GM19395 (cell line): ENCODE results near the gene FEZ2.

Experiments used
- ATAC-seq: cut with Tn5 transposase; IDR thresholded peaks from one replicate; pipeline ENCODE4 v1.9.1; 2021; ENCODE audit warnings: mild to moderate bottlenecking, moderate library complexity; ENCODE audit not compliant: unreplicated experiment

The FEZ2 gene

DNA sequence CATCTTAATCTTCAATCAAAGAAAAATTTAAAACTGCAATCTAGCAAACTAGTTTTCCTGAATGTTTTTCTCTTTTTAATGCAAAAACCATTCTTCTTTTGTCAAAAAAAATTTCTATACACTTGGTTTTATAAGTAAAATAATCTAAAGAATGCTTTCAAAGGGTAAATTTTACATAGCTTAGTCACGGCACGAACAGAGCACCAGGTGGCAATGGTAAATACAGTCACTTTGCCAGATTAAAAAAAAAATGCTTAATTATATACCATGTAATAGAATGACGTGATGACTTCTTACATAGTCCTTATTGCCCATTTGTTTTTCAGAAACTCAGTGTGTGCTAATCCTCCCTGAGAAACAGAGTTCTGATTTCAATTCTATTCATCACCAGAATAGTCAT, 10.4 kb downstream of the FEZ2 start:
- ATAC-seq: no peak

DNA sequence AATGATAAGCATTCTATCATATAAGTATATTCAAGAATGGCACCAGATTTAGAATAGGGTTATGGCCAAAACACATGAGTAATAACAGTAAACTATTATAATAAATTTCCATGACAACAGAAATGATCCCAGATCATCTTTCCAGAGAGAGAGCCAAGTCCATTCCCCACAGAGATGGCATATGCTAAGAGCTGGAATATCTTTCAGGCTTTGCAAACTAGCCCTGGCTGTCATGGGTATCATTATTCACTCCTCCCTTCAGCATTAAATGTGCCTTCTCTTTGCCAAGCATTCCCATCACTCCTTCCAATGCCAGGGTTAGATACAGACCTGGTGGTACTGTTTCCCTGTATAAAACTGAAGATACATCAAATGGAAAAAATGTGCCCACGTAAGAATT, 10.9 kb downstream of the FEZ2 start:
- ATAC-seq: no peak

DNA sequence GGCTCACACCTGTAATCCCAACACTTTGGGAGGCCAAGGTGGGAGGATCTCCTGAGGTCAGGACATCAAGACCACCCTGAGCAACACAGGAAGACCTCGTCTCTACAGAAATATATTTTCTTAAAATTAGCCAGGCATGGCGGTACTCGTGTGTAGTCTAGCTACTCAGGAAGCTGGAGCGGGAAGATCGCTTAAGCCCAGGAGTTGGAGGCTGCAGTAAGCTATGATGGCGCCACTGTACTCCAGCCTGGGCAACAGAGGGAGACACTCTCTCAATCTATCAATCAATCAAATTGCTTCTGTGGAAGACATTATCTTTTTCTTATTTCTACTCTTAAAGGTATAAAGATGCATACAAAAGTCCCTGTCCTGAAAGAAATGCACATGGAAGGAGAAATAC, 11.3 kb downstream of the FEZ2 start:
- ATAC-seq: no peak

DNA sequence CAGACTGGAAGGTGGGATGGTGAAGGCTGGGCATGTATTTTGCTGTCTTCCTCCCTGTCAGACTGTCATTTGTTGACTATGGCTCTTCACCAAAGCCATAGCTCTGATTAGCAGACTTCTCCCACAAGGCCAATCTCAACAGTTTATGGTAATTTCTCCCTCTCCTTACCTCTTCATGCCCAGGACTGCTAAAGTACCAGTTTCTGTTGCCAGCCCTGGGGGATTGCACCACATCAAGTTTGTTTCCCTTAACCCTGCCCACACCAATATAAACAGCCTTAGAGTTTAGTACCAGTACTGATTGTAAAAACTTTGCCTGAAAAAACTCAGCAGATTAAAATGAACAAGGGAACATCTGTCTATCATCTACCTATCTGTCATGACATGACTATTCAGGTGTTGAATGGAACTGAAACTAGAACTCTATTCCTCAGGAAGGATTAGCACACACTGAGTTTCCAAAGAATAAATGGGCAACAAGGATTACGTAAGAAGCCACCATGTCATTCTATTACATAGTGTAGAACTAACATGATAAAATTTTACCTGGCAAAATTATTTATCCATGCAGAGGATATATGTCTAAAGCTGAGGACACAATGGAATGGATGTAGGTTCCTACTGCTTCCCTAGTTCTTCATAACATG, 13.7 kb downstream of the FEZ2 start:
- ATAC-seq: no peak

DNA sequence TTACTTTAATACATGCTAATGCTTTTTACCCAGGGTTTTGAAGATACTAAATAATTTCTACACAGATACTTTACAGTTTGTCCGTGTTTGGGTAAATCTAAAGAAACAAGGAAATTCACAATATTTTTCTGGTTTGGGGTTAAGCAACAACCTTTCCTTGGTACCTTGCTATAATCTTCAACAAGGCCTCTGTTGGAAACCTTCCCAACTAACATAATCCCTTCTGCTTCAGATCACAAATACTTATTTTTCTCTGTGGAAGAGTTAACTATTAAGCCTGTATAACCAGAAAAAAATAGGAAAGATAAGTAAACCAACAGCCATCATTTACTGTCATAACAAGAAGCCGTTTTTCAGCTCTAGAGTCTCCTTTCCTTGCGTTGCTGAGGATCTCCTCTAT, 15.0 kb downstream of the FEZ2 start:
- no peak for ATAC-seq

DNA sequence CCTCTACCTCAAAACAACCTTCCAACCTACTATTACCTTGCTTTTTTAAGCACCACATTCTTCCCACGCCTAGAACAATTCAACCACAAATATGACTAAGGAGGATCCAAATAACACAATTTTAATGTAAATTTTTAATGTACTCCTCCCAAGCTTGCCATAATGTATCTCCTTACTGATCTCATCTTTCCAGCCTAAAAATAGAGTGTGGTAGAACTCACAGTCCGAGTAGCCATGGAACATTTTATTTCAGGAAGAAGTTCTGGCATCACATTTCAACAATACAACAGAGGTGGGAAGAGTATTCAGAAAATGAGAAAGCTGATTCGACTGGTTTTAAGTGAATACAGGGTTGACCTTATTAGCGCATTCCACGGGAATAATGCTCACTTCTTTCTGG, 15.4 kb downstream of the FEZ2 start:
- ATAC-seq: no peak

DNA sequence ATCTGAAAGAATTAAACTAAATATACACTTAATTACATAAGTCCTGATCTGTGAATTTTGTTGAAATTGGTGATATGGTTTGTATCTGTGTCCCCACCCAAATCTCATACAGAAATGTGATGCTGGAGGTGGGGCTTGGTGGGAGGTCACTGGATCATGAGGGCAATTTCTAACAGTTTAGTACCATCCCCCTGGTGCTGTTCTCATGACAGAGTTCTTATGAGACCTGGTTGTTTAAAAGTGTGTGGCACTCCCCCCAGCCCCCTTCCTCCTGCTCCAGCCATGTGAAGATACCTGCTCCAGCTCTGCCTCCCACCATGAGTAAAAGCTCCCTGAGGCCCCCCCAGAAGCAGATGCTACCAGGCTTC, 18.7 kb downstream of the FEZ2 start:
- ATAC-seq: no peak

DNA sequence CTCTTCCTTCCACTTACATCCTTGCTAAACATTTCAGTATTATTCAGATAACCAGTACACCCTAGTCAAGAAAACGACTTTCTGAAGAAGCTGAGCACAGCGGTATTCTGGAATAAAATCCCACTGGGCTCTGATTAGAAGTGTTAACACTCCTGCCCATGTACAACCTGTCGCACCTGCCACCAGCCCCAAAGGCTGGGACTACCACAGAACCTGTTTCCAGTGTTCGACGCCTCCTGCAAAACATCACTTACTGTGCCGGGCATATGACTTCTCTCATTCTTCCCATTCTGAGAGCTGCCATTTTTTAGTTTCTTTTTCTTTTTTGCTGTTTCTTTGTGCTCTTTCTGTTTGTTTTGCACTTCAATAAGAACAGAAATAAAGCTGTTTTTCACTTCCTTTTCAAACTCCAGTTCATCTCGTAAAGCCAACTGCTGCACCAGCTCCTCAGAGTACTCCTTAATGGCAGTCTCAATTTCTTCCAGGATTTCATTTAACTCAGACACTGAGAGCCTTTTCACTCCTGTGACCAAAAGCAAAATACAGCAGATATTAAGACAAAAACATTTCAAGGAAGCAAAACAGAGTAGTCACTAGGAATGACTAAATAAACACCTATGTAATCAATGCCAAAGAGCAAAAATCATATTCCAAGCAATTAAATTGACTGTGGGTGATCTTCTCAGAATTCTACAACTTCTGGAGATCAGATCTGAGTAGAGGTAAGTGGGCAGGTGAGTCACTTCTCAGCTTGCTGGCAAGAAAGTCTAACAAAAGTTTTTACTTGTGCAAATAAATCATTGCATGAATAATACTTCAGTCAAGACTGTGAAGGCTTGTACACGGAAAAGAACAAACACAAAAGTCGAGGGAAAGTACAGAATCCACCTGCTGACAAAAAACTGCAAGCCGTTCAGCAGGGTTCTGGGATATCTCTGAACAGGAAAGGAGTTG, 19.3 kb downstream of the FEZ2 start:
- peak; percentile 48 for ATAC-seq

DNA sequence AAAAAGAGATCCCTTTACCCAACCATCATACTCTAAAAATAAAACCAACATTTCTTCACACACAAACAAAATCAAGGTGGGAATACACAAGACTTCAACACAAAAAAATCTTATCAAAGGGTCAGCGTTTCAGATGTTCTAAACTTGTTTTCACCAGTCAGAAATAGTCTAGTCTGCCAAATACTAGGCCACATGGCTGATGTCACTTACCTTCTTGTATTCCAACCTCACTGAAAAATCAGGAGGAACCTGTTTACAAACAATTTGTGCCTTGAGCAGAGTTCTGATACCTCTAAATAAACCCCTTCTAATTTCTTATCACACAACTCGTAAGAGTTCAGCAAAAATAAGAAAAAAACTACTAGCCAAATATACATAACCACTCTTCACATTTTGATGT, 20.1 kb downstream of the FEZ2 start:
- ATAC-seq: no peak

DNA sequence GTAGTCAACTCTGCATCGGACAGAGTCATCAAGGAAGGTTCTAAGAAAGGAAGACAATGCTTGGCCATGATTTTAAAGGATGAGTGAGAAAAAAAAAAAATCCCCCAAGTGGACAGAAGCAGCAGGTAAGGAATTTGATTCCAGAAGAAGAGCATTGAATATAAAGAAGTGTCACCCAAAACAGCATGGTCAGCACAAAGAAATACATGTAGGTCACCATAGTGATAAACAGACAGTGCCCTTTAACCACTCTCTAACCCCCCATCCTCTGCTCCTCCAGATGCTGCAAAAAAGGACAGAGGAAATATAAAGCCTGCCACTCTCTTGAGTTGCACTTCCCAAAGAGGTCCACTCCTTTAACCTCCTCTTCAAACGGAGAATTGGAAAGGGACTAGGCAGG, 23.4 kb downstream of the FEZ2 start:
- no peak for ATAC-seq

DNA sequence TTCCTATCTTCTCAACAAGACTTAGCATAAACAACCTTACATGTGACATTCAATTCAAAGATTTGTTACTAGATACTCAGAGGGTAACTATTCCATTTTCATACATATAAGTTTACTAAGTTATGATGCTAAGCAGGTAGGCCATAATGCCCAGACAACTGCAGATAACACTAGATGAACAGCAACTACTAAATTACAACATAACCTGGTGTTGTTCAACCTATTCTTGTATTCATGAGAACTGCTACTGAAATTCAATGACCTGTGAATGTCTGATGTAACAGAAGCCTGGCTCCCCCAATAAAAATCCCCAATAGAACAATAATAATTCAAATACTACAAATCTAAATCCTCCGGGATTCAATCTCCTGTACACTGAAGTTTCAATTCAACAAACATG, 24.8 kb downstream of the FEZ2 start:
- ATAC-seq: no peak

DNA sequence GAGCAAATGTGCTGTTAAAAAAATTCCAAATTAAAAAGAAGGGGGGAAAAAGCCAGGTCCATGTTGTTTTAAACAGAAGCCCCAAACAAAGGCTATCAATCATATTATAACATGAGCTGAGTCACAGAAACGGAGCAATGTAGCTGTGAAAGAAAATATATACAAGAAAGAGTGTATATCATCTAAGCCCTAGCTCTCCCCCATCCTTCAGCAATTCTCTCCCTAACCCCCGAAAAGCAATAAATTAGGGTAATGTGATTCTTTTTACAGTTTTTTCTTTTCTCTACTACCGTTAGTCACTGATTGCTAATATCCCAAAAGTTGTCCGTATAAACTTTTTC, 25.3 kb downstream of the FEZ2 start:
- no peak for ATAC-seq

DNA sequence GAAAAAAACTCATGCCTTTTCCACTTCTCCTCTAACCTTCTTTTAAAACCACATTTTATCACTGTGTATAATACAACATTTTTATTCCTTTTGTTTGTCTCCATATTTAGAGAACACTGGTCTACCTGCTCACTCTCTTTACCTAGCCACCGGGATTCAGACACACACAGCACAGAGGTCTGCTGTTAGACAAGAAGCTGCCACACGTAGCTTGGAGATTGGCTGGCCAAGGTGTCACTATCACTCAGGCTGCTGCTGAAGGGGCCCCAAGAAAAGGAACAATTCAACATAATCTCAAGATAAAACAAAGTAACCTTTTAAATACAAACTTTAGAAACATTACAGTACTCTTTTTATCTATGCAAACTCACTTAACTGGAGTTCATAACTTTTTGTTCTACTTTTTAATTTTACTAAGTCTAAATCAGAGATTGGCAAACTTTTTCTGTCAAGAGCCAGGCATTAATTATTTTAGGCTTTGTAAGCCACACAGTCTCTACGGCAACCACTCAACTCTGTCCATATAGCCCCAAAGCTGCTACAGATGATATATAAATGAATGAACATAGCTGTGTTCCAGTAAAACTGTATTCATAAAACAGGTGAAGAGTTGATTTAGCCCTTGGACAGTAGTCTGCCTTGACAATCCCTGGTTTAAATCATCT, 25.8 kb downstream of the FEZ2 start:
- no peak for ATAC-seq

DNA sequence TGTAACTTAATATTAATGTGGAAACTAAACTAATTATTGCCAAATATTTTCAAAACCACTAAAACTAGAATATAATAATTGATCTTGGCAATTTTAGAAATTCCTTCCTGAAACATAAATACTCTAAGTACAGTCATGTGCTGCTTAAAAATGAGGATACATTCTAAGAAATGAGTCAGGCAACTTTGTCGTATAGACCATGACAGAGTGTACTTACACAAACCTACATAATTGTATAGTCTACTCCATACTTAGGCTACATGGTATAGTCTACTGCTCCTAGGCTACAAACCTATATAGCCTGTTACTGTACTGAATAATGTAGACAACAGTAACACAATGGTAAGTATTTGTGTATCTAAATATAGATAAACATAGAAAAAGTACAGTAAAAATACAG, 27.6 kb downstream of the FEZ2 start:
- ATAC-seq: no peak

DNA sequence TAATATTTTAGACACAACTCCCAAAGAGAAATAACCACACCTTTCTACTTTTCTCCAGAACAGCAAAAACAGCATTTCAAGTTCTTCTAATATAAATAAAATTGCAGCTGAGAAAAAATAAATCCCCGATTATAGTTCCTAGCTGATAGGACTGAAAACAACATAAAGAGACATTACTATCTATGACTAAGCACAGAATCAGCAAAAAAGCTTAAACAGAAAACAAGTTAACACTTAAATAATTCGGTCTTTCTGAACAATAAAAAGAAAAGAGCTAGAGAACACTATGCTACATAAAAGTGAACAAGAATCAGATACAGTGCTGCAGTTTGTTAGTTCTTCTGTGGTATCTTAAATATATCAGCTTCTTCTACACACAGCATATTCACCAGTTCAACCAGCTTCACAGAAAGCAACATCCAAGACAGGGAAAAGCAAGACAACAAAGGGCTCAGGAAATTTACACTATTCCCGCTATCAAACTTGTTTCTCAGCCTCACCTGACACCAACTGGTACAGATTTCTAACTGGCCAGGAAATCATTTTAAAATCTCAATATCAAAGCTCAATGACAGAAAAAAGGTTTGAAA, 28.6 kb downstream of the FEZ2 start:
- ATAC-seq: no peak

DNA sequence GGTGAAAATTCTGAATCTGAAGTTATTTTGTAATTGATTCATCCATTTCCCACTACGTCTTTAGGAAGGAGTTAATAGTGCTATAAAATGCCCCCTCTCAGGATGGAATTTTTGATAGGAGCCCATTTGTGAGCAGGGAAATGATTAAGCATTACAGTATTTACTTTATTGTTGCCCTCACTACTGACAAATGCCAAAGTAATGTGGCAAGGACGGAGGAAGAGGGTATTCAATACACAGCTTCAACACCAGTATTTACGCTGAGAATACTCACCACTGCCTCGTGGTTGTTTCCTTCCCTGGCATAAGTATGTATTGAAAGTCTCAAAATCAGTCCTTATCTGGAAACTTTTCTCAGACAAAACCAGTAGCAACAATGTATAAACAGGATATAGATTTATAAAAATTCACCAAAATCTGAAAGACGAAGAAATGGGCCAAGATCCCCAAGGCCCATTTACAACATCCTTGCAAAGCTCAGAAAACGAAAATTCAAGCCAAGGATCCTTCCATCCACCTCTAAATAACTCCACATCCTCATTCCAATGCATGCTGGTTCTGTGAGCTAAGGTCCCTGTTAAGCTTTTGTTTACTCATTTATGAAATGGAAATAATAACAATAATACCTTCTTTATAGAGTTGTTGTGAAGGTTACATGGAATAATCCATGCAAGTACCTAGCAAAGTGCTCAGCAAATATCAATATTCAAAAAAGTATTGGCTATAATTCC, 29.3 kb downstream of the FEZ2 start:
- ATAC-seq: no peak

DNA sequence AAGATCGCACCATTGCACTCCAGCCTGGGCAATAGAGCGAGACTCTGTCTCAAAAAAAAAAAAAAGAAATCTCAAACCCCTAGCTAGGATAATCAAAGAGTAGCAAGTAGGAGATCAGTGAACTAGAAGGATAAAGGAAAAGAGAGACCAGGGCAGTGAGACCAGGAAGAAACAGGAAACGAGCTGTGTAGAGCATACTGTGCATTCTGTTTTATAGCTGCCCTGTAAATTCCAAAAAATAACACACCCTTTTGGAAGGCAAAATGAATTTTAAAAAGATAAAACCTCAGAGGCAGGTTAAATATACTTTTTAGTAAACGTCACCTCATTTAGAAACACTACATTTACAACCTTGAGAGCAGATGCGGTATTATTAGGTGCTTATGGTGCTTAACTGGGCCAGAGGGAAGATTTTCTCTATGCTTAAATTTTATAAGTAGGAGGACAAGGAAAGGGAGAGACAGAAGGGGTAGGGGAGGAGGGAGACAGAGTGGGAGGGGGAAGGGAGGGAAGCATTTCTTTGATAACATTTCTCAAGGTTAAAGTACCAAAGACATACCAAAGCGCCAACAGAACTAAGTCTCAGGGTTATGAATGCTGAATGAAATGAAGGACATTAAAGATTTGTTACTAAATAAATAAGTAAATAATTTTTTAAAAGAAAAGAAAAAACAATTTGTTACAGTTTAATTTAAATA, 30.1 kb downstream of the FEZ2 start:
- no peak for ATAC-seq

DNA sequence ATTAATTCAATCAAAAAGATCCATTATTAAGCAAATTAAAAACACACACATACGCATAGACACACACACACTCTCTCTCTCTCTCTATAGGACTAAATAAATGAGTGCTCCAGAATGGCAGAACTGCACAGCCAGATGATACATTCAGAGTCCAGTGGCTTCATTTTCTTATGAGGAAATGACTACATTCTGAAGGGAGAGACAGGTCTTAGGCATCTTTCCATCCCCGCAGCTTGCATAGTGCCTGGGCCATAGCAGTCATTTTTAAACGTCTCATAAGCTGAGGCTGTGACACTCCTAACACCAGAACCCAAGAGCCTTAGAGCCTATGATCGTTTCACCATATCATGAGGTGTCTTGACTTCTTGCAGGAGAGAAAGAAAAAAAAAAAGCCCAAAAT, 31.1 kb downstream of the FEZ2 start:
- ATAC-seq: no peak

DNA sequence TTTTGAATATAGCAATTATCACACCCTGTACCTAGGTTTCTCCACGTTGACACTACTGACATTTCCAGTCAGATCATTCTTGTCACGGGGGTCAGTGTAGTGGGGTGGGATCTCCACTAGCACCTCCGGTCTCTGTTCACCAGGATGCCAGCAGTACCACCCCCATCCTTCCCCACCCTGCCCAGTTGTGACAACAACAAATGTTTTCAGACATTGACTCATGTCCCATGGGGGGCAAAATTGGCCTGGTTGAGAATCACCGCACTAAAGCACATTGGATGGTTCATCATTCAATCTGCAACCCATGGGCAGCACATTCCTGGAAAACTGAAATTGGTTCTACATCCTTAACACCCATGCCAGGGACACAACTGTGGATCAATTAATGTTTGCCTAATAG, 32.3 kb downstream of the FEZ2 start:
- ATAC-seq: no peak

DNA sequence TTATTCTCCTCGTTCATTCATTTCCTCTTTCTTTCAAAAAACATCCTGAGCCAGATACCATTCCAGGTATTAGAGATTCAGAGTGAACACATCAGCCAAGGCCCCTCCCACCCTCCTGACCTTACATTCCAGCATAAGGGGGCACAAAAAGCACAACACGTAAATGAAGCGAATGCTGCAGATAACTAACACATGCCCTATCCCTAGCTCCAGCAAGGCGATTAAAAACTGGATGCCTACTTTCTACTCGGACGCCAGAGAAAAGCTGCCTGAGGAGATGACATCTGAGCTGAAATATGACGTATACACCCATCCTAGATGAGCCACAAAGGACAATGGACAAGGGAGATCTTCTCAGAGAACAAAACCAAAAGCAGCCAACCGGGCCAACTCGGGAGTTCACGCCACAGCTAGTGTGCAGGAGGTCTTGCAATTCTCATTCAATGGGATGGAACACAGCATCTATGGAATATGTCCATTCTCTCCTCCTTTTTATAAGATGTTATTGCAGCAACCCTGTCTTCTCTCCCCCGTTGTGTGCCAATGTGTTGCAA, 33.5 kb downstream of the FEZ2 start:
- ATAC-seq: no peak
